Gastroesophageal sphincter (tissue), 4 donors: ENCODE measurements around the gene ASB16. TPM values are rescaled to one million over a fixed set of nuclear protein-coding genes. Genes with fewer than 3 reads are reported as not detected.

Experiments used
- ATAC-seq: fragments of 150-250 bp; one replicate; pipeline ENCODE4 v1.9.1; 2016; ENCODE audit warnings: mild to moderate bottlenecking, moderate library complexity
- H3K27ac ChIP-seq, 4 donors: fragments of 200-600 bp; sonication (generic) in 3 of 4; 1 replicate in 3 of 4; 2 replicates in 1 of 4; pipeline ENCODE4 v1.5.1; 2016 to 2019
- H3K27me3 ChIP-seq: fragments of 200-600 bp; sonication (generic); one replicate; pipeline ENCODE4 v1.5.1; 2019
- H3K36me3 ChIP-seq, 2 donors: fragments of 200-600 bp; sonication (generic); one replicate each; pipeline ENCODE4 v1.5.1; 2019; ENCODE audit warnings: control low read depth in 1 of 2
- H3K4me1 ChIP-seq, 3 donors: fragments of 200-600 bp; sonication (generic); 1 replicate in 2 of 3; 2 replicates in 1 of 3; pipeline ENCODE4 v1.5.1; 2016 to 2019; ENCODE audit warnings: control low read depth in 2 of 3
- H3K4me3 ChIP-seq, 2 donors: fragments of 200-600 bp; sonication (generic); one replicate each; pipeline ENCODE4 v1.5.1; 2019; ENCODE audit warnings: mild to moderate bottlenecking in 1 of 2, moderate library complexity in 1 of 2
- H3K9me3 ChIP-seq, 3 donors: fragments of 200-600 bp; sonication (generic); one replicate each; pipeline ENCODE4 v1.5.1; 2017 to 2019; ENCODE audit warnings: control low read depth in 2 of 3
- CTCF ChIP-seq, 4 experiments: fragments of 200-600 bp in 2 of 4; fragments of 450-650 bp in 2 of 4; sonication (generic) in 1 of 4; IDR thresholded peaks; one replicate each; pipeline ENCODE4 v1.5.1; 2017 to 2019; ENCODE audit warnings: antibody characterized with exemption in 4 of 4, mild to moderate bottlenecking in 2 of 4, moderate library complexity in 2 of 4
- EP300 ChIP-seq: sonication (generic); formaldehyde crosslinking; IDR thresholded peaks from one replicate; pipeline ENCODE4 v1.6.1; 2017; ENCODE audit warnings: antibody characterized with exemption, mild to moderate bottlenecking
- POLR2A ChIP-seq, 2 donors: fragments of 450-650 bp; IDR thresholded peaks; one replicate each; pipeline ENCODE4 v1.6.1; 2017; ENCODE audit warnings: antibody characterized with exemption in 2 of 2, mild to moderate bottlenecking in 2 of 2, moderate library complexity in 1 of 2
- POLR2AphosphoS5 ChIP-seq: sonication (generic); formaldehyde crosslinking; IDR thresholded peaks from one replicate; pipeline ENCODE4 v1.6.1; 2017; ENCODE audit warnings: antibody characterized with exemption
- WGBS, 2 donors: methylation state at CpG; one replicate each; pipeline ENCODE4 v1.1.5; 2018; ENCODE audit warnings: low coverage in 1 of 2; 5-methylcytosine and 5-hydroxymethylcytosine counted together
- total RNA-seq, 4 donors: library from RNA; depleted of rRNA; stranded (reverse); fragments of >200 nt; gene quantifications; one replicate each; pipeline ENCODE4 v1.1.0, GENCODE V29; 2016

Gene ASB16
- total RNA-seq, 4 donors from 2014 or later: 1.8 to 6.9 (median 3.9) TPM

- peak overlapping the region; percentile 54 to 91 (median 85) for H3K27ac ChIP-seq
Observed at GRCh38 chr17:44170135-44170498, 387 bp upstream of the ASB16 start.

GRCh38 chr17:44171931-44172455, 1.5 kb downstream of the ASB16 start:
- peaks cover 0 to 23% of the 10 kb centered on the region in 2 donors for H3K36me3 ChIP-seq
- H3K9me3 ChIP-seq: no peaks in the 10 kb centered on the region
- peaks cover 0 to 49% (median 7%) of the 10 kb centered on the region in 3 donors for H3K4me1 ChIP-seq
- WGBS, 2 donors: 67% methylated on average over 11 of the region's 17 CpGs; no CpG with 5 or more reads in 1 of the 2 donors
- H3K27ac ChIP-seq: peak overlapping the region in 2 of 4 donors; percentile 83 to 91
- TF ChIP-seq EP300 (no peak), POLR2A (IDR thresholded peaks at IDR 0.05) (no peak), CTCF (IDR thresholded peaks at IDR 0.05) (no peak), POLR2AphosphoS5 (no peak)
- H3K4me3 ChIP-seq: no peak overlapping the region
- no peak for ATAC-seq
- H3K27me3 ChIP-seq: no peaks in the 10 kb centered on the region

More at GRCh38 chr17:44170135-44170498, 387 bp upstream of the ASB16 start:
- TF ChIP-seq POLR2A (IDR thresholded peaks at IDR 0.05) (no peak), CTCF (IDR thresholded peaks at IDR 0.05) (no peak), EP300 (no peak), POLR2AphosphoS5 (no peak)
- H3K36me3 ChIP-seq: peaks cover 0 to 11% of the 10 kb centered on the region in 2 donors
- no peaks in the 10 kb centered on the region for H3K27me3 ChIP-seq
- WGBS, 2 donors: 0 to 6% methylated on average over 1 to 2 of the region's 5 CpGs
- H3K4me1 ChIP-seq: peaks cover 0 to 49% (median 7%) of the 10 kb centered on the region in 3 donors
- H3K4me3 ChIP-seq: peak overlapping the region in 1 of 2 donors; percentile 51
- no peak for ATAC-seq
- no peaks in the 10 kb centered on the region for H3K9me3 ChIP-seq

- Histone ChIP-seq H3K4me3 (no peak overlapping the region), H3K9me3 (no peaks in the 10 kb centered on the region), H3K27me3 (no peaks in the 10 kb centered on the region), H3K27ac (no peak overlapping the region), H3K36me3 (peaks cover 0 to 47% of the 10 kb centered on the region in 2 donors), H3K4me1 (peaks cover 0 to 32% (median 4%) of the 10 kb centered on the region in 3 donors)
- TF ChIP-seq POLR2A (IDR thresholded peaks at IDR 0.05) (no peak), EP300 (no peak), POLR2AphosphoS5 (no peak), CTCF (IDR thresholded peaks at IDR 0.05) (no peak)
- no peak for ATAC-seq
- 100% methylated on average over 1 of the region's 2 CpGs; no CpG with 5 or more reads in 1 of the 2 donors for WGBS, 2 donors
Observed at GRCh38 chr17:44174427-44174826, 3.9 kb downstream of the ASB16 start.

- no peak overlapping the region for H3K4me3 ChIP-seq
- whole genome bisulfite sequencing, 2 donors: 80 to 100% methylated on average over 1 of the region's 1 CpG
- no peak for ATAC-seq
- TF ChIP-seq EP300 (no peak), POLR2A (IDR thresholded peaks at IDR 0.05) (no peak), POLR2AphosphoS5 (no peak), CTCF (IDR thresholded peaks at IDR 0.05) (no peak)
- no peaks in the 10 kb centered on the region for H3K27me3 ChIP-seq
- no peak overlapping the region for H3K27ac ChIP-seq
- H3K9me3 ChIP-seq: no peaks in the 10 kb centered on the region
- peaks cover 0 to 14% (median 0%) of the 10 kb centered on the region in 3 donors for H3K4me1 ChIP-seq
- H3K36me3 ChIP-seq: peaks cover 0 to 48% of the 10 kb centered on the region in 2 donors
Observed at GRCh38 chr17:44176257-44176656, 5.8 kb downstream of the ASB16 start.
